ENCODE data around the gene NACC2.

NACC2 gene

GRCh38 chr9:136048560-136049411, 46.3 kb downstream of the NACC2 start:
- TF ChIP-seq CTCF (IDR thresholded peaks at IDR 0.05; ENCODE audit: low read depth, low read length): no peak
- DNase-seq (ENCODE audit: extremely low read depth, low read depth): no peak

- no peak for TF ChIP-seq CTCF (IDR thresholded peaks at IDR 0.05; ENCODE audit: low read depth, low read length)
Observed at GRCh38 chr9:136047775-136048559, 47.1 kb downstream of the NACC2 start.

GRCh38 chr9:136047076-136047774, 47.9 kb downstream of the NACC2 start:
- DNase-seq (ENCODE audit: extremely low read depth, low read depth): no peak
- no peak for TF ChIP-seq CTCF (IDR thresholded peaks at IDR 0.05; ENCODE audit: low read depth, low read length)

More at GRCh38 chr9:136047775-136048559, 47.1 kb downstream of the NACC2 start:
- no peak for DNase-seq (ENCODE audit: extremely low read depth, low read depth)

GRCh38 chr9:136046554-136046920, 48.6 kb downstream of the NACC2 start:
- DNase-seq (ENCODE audit: extremely low read depth, low read depth): no peak
- no peak for TF ChIP-seq CTCF (IDR thresholded peaks at IDR 0.05; ENCODE audit: low read depth, low read length)

GRCh38 chr9:136045595-136046553, 49.2 kb downstream of the NACC2 start:
- no peak for DNase-seq (ENCODE audit: extremely low read depth, low read depth)
- TF ChIP-seq CTCF (IDR thresholded peaks at IDR 0.05; ENCODE audit: low read depth, low read length): no peak

GRCh38 chr9:136044971-136045594, 50.0 kb downstream of the NACC2 start:
- no peak for DNase-seq (ENCODE audit: extremely low read depth, low read depth)
- no peak for TF ChIP-seq CTCF (IDR thresholded peaks at IDR 0.05; ENCODE audit: low read depth, low read length)
